ENCODE results near the gene DSCAML1.

Gene DSCAML1

DNA sequence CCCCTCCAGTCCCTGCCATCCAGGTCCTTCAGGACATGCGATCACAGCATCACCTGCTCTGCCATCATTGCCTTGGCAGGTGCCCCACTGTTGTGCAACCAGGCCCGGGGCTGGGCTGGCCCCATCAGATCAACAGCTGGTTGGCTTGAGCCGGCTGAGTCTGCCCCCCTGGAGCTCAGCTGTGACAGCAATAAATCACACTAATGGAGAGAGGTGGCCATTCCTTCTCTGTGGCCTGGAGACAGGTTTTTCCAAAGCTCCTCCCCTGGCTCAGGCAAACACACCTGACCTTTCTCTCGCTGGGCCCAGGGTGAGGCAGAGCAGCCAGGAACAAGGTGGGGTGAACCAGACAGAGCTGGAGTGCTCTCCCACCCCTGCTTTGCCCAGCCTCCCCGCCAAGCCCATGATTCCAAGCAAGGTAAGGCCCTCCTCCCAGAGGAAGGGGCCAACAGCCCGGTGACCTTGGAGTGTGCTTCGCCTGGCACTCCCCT, 36.4 kb upstream of the DSCAML1 start:
- Histone ChIP-seq H3K27ac (no peak overlapping the region), H3K4me1 (peaks cover 0 to 2% (median 0%) of the 10 kb centered on the region in 4 donors), H3K27me3 (peaks cover 0 to 56% of the 10 kb centered on the region in 2 donors), H3K9me3 (no peaks in the 10 kb centered on the region), H3K4me3 (no peak overlapping the region), H3K36me3 (peaks cover 0 to 5% (median 0%) of the 10 kb centered on the region in 3 donors)
- TF ChIP-seq, protein P1, sequence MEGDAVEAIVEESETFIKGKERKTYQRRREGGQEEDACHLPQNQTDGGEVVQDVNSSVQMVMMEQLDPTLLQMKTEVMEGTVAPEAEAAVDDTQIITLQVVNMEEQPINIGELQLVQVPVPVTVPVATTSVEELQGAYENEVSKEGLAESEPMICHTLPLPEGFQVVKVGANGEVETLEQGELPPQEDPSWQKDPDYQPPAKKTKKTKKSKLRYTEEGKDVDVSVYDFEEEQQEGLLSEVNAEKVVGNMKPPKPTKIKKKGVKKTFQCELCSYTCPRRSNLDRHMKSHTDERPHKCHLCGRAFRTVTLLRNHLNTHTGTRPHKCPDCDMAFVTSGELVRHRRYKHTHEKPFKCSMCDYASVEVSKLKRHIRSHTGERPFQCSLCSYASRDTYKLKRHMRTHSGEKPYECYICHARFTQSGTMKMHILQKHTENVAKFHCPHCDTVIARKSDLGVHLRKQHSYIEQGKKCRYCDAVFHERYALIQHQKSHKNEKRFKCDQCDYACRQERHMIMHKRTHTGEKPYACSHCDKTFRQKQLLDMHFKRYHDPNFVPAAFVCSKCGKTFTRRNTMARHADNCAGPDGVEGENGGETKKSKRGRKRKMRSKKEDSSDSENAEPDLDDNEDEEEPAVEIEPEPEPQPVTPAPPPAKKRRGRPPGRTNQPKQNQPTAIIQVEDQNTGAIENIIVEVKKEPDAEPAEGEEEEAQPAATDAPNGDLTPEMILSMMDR (IDR thresholded peaks at IDR 0.05), result no peak
- DNase-seq, result peak; percentile 16 to 67
- intact Hi-C loops (cut with DNase I; ENCODE audit: low total_unique reads), result no loop called here

- DNase-seq, result peak; percentile 9 to 52
- Histone ChIP-seq H3K27ac (no peak overlapping the region), H3K27me3 (peaks cover 0 to 58% of the 10 kb centered on the region in 2 donors), H3K9me3 (no peaks in the 10 kb centered on the region), H3K36me3 (no peaks in the 10 kb centered on the region), H3K4me1 (peaks cover 0 to 2% (median 0%) of the 10 kb centered on the region in 4 donors), H3K4me3 (no peak overlapping the region)
- TF ChIP-seq, protein P1 (IDR thresholded peaks at IDR 0.05), result no peak
- intact Hi-C loops (cut with DNase I; ENCODE audit: low total_unique reads), result no loop called here
Observed at GRCh38 chr11:117832511-117832910, 35.5 kb upstream of the DSCAML1 start.

DNA sequence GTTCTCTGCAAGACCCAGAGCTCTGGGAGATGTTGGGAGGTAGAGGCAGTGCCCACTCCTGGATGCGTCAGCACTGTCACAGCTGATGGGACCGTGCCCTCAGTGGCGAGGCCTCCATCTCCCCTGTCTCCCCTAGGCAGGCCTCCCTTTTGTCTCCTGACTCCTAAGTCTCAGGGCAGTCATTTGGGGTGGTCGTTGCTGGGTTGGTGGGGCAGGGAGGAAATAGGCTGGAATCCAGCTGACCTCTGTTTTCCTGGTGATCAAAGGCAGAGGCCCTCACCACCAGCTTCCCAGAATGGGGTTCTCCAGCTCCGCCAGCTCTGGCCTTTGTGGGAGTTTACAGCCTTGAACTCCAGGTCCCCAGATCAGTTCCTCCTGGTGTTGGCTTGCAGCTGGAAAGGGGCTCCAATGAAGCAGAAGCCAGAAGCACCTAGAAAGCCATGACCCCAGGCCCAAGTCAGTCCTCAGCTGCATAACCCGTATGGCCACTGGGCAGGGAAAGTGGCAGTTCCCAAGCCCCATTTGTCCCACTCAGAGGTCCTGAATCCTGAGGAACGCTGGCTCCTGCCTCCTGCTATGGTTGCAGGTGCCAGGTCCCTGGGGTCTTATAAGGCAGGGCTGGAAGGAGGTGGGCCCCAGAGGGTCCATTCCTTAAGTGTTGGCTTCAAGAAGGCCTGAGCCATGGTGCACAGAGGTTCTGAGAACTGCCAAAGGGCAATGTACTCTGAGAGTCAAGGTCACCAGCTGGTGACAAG, 34.8 kb upstream of the DSCAML1 start:
- intact Hi-C loops (cut with DNase I; ENCODE audit: low total_unique reads), result no loop called here
- Histone ChIP-seq H3K36me3 (no peaks in the 10 kb centered on the region), H3K27me3 (peaks cover 0 to 59% of the 10 kb centered on the region in 2 donors), H3K9me3 (no peaks in the 10 kb centered on the region), H3K4me3 (no peak overlapping the region), H3K4me1 (peaks cover 0 to 2% (median 0%) of the 10 kb centered on the region in 4 donors), H3K27ac (no peak overlapping the region)
- peak; percentile 14 to 48 for DNase-seq
- TF ChIP-seq, protein P1 (IDR thresholded peaks at IDR 0.05), result no peak

DNA sequence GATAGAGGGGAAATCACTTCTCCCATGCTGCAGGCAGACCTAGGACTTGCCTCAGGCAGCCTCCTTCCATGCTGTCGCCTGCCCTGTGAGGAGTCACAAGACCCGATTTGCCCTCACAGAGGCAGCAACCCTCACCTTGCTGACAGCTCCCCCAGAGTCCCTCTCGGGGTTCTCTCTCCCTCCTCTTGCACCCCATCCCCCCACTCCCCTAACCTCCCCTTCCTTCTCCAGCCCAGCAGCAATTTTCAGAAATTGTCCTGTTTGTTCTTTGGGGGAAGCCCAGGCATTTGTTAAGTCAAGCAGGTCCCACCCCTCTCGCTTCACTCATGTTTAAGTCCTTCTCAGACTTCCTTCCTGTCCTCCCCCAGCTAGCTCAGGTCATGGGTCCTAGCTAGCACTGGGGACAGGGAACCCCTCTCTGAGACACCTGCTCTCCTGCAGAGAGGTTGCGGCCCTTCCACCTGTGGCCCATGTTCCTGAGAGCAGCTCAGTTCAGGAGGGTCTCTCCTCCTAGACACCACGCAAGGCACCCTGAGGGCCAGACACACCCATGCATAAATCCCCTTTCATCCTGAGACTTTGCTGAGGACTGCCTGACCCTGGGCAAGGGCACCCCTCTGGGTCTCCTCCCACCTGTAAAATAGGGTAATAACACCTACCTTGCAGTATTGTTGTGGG, 33.8 kb upstream of the DSCAML1 start:
- H3K27ac ChIP-seq, result no peak overlapping the region
- peaks cover 0 to 51% of the 10 kb centered on the region in 2 donors for H3K27me3 ChIP-seq
- TF ChIP-seq, protein P1 (IDR thresholded peaks at IDR 0.05), result no peak
- no peak overlapping the region for H3K4me3 ChIP-seq
- no peaks in the 10 kb centered on the region for H3K9me3 ChIP-seq
- no peaks in the 10 kb centered on the region for H3K36me3 ChIP-seq
- peaks cover 0 to 2% (median 0%) of the 10 kb centered on the region in 4 donors for H3K4me1 ChIP-seq
- DNase-seq, result peak; percentile 21 to 43
- intact Hi-C loops (cut with DNase I; ENCODE audit: low total_unique reads), result no loop called here

DNA sequence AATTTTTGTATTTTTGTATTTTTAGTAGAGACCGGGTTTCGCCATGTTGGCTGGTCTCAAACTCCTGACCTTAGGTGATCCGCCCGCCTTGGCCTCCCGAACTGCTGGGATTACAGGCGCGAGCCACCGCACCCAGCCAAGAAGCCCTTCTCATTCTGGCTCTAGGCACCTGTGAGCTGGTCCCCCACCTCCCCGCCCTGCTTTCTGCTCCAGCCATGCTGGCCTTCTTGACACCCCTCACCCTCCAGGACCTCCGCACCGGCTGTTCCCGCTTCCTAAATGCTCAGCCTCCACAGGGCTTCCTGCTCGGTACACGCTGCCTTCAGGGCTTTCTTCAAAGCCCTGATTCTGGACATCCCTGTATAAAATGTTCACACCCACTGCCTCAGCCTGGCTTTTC, 33.1 kb upstream of the DSCAML1 start:
- Histone ChIP-seq H3K27ac (no peak overlapping the region), H3K4me3 (no peak overlapping the region)
- DNase-seq, result peak in 1 of 2 donors; percentile 39

More for the DNA sequence above, 33.1 kb upstream of the DSCAML1 start:
- Histone ChIP-seq H3K9me3 (no peaks in the 10 kb centered on the region), H3K4me1 (peaks cover 0 to 2% (median 0%) of the 10 kb centered on the region in 4 donors), H3K36me3 (no peaks in the 10 kb centered on the region), H3K27me3 (peaks cover 0 to 51% of the 10 kb centered on the region in 2 donors)
- intact Hi-C loops (cut with DNase I; ENCODE audit: low total_unique reads), result no loop called here
- TF ChIP-seq, protein P1 (IDR thresholded peaks at IDR 0.05), result no peak
